ENCODE data around the gene RNF34.

The RNF34 gene

GRCh38 chr12:121392325-121392716 is 7.6 kb upstream of the RNF34 start:
- Histone ChIP-seq H3K27me3 (ENCODE audit: insufficient read depth, low read length, poor library complexity) (no peaks in the 10 kb centered on the region), H3K9ac (ENCODE audit: low read length) (no peak overlapping the region), H2AK5ac (ENCODE audit: low read length) (no peak overlapping the region), H3K4me1 (ENCODE audit: control insufficient read depth, low read depth, low read length) (no peaks in the 10 kb centered on the region), H3K4me3 (ENCODE audit: low read length) (no peak overlapping the region), H3K4me2 (ENCODE audit: low read length) (no peak overlapping the region), H3K23ac (ENCODE audit: low read length) (no peak overlapping the region), H3K56ac (ENCODE audit: low read length) (no peak overlapping the region), H2BK5ac (ENCODE audit: low read length) (no peak overlapping the region), H2BK120ac (ENCODE audit: low read depth, low read length) (no peak overlapping the region), H4K5ac (ENCODE audit: low read length) (no peak overlapping the region), H3K79me1 (ENCODE audit: low read length) (no peaks in the 10 kb centered on the region), H3K4ac (ENCODE audit: low read depth, low read length) (no peak overlapping the region), H3K27ac (ENCODE audit: low read depth, low read length) (no peak overlapping the region), H4K8ac (ENCODE audit: low read depth, low read length) (no peak overlapping the region), H3K18ac (ENCODE audit: low read length) (no peak overlapping the region), H3K36me3 (ENCODE audit: control insufficient read depth, insufficient read depth, low read length) (no peaks in the 10 kb centered on the region), H3K79me2 (ENCODE audit: control insufficient read depth, insufficient read depth, low read length) (no peaks in the 10 kb centered on the region), H2BK15ac (replicated peaks; ENCODE audit: low read depth) (no peak overlapping the region)
- no CpG with 5 or more reads among the region's 3 CpGs for WGBS (ENCODE audit: extremely low coverage, insufficient coverage, low lambda C conversion rate)
- no peak for DNase-seq

GRCh38 chr12:121397521-121397920 is 2.4 kb upstream of the RNF34 start:
- H3K27me3 ChIP-seq (ENCODE audit: insufficient read depth, low read length, poor library complexity): no peaks in the 10 kb centered on the region
- no peak overlapping the region for H3K18ac ChIP-seq (ENCODE audit: low read length)
- no peak overlapping the region for H3K9ac ChIP-seq (ENCODE audit: low read length)
- no peak overlapping the region for H2AK5ac ChIP-seq (ENCODE audit: low read length)
- H3K27ac ChIP-seq (ENCODE audit: low read depth, low read length): no peak overlapping the region
- H4K5ac ChIP-seq (ENCODE audit: low read length): no peak overlapping the region
- no peak overlapping the region for H4K8ac ChIP-seq (ENCODE audit: low read depth, low read length)
- H3K4ac ChIP-seq (ENCODE audit: low read depth, low read length): no peak overlapping the region
- WGBS (ENCODE audit: extremely low coverage, insufficient coverage, low lambda C conversion rate): no CpG with 5 or more reads among the region's 14 CpGs
- no peak overlapping the region for H3K4me3 ChIP-seq (ENCODE audit: low read length)
- H2BK15ac ChIP-seq (replicated peaks; ENCODE audit: low read depth): no peak overlapping the region
- DNase-seq: no peak
- no peaks in the 10 kb centered on the region for H3K36me3 ChIP-seq (ENCODE audit: control insufficient read depth, insufficient read depth, low read length)
- no peak overlapping the region for H2BK5ac ChIP-seq (ENCODE audit: low read length)
- H3K4me2 ChIP-seq (ENCODE audit: low read length): no peak overlapping the region
- H3K23ac ChIP-seq (ENCODE audit: low read length): no peak overlapping the region
- H3K79me1 ChIP-seq (ENCODE audit: low read length): peaks cover 2% of the 10 kb centered on the region
- H3K56ac ChIP-seq (ENCODE audit: low read length): no peak overlapping the region
- peaks cover 15% of the 10 kb centered on the region for H3K79me2 ChIP-seq (ENCODE audit: control insufficient read depth, insufficient read depth, low read length)
- no peak overlapping the region for H2BK120ac ChIP-seq (ENCODE audit: low read depth, low read length)
- no peaks in the 10 kb centered on the region for H3K4me1 ChIP-seq (ENCODE audit: control insufficient read depth, low read depth, low read length)

GRCh38 chr12:121398355-121398754 is 1.6 kb upstream of the RNF34 start:
- H3K36me3 ChIP-seq (ENCODE audit: control insufficient read depth, insufficient read depth, low read length): no peaks in the 10 kb centered on the region
- peaks cover 15% of the 10 kb centered on the region for H3K79me2 ChIP-seq (ENCODE audit: control insufficient read depth, insufficient read depth, low read length)
- H2BK5ac ChIP-seq (ENCODE audit: low read length): no peak overlapping the region
- H3K4me3 ChIP-seq (ENCODE audit: low read length): no peak overlapping the region
- no peak overlapping the region for H3K9ac ChIP-seq (ENCODE audit: low read length)
- no peak overlapping the region for H3K4me2 ChIP-seq (ENCODE audit: low read length)
- peaks cover 2% of the 10 kb centered on the region for H3K79me1 ChIP-seq (ENCODE audit: low read length)
- no peak for DNase-seq
- H3K4ac ChIP-seq (ENCODE audit: low read depth, low read length): no peak overlapping the region
- H4K8ac ChIP-seq (ENCODE audit: low read depth, low read length): no peak overlapping the region
- H3K18ac ChIP-seq (ENCODE audit: low read length): no peak overlapping the region
- H4K5ac ChIP-seq (ENCODE audit: low read length): no peak overlapping the region
- no peak overlapping the region for H2AK5ac ChIP-seq (ENCODE audit: low read length)
- H2BK15ac ChIP-seq (replicated peaks; ENCODE audit: low read depth): no peak overlapping the region
- H3K23ac ChIP-seq (ENCODE audit: low read length): no peak overlapping the region
- H3K4me1 ChIP-seq (ENCODE audit: control insufficient read depth, low read depth, low read length): no peaks in the 10 kb centered on the region
- no CpG with 5 or more reads among the region's 5 CpGs for WGBS (ENCODE audit: extremely low coverage, insufficient coverage, low lambda C conversion rate)
- no peak overlapping the region for H2BK120ac ChIP-seq (ENCODE audit: low read depth, low read length)
- H3K27me3 ChIP-seq (ENCODE audit: insufficient read depth, low read length, poor library complexity): no peaks in the 10 kb centered on the region
- no peak overlapping the region for H3K27ac ChIP-seq (ENCODE audit: low read depth, low read length)
- H3K56ac ChIP-seq (ENCODE audit: low read length): no peak overlapping the region

- Histone ChIP-seq H2BK5ac (ENCODE audit: low read length) (peak overlapping the region; percentile 67), H2BK120ac (ENCODE audit: low read depth, low read length) (no peak overlapping the region), H3K36me3 (ENCODE audit: control insufficient read depth, insufficient read depth, low read length) (no peaks in the 10 kb centered on the region), H3K4ac (ENCODE audit: low read depth, low read length) (peak overlapping the region; percentile 94), H3K79me2 (ENCODE audit: control insufficient read depth, insufficient read depth, low read length) (peaks cover 17% of the 10 kb centered on the region), H3K56ac (ENCODE audit: low read length) (peak overlapping the region; percentile 99), H4K5ac (ENCODE audit: low read length) (no peak overlapping the region), H3K9ac (ENCODE audit: low read length) (peak overlapping the region; percentile 99), H3K4me1 (ENCODE audit: control insufficient read depth, low read depth, low read length) (no peaks in the 10 kb centered on the region), H3K27me3 (ENCODE audit: insufficient read depth, low read length, poor library complexity) (no peaks in the 10 kb centered on the region), H2AK5ac (ENCODE audit: low read length) (no peak overlapping the region), H2BK15ac (replicated peaks; ENCODE audit: low read depth) (no peak overlapping the region), H3K79me1 (ENCODE audit: low read length) (peaks cover 5% of the 10 kb centered on the region), H3K18ac (ENCODE audit: low read length) (peak overlapping the region; percentile 62), H4K8ac (ENCODE audit: low read depth, low read length) (no peak overlapping the region), H3K23ac (ENCODE audit: low read length) (peak overlapping the region; percentile 97), H3K27ac (ENCODE audit: low read depth, low read length) (peak overlapping the region; percentile 58), H3K4me3 (ENCODE audit: low read length) (peak overlapping the region; percentile 93), H3K4me2 (ENCODE audit: low read length) (peak overlapping the region; percentile 28)
- WGBS (ENCODE audit: extremely low coverage, insufficient coverage, low lambda C conversion rate): no CpG with 5 or more reads among the region's 48 CpGs
- peak; percentile 73 for DNase-seq
Observed at GRCh38 chr12:121400332-121401139, 618 bp downstream of the RNF34 start.

- Histone ChIP-seq H3K4me1 (ENCODE audit: control insufficient read depth, low read depth, low read length) (no peaks in the 10 kb centered on the region), H3K4ac (ENCODE audit: low read depth, low read length) (no peak overlapping the region), H3K27ac (ENCODE audit: low read depth, low read length) (no peak overlapping the region), H4K5ac (ENCODE audit: low read length) (no peak overlapping the region), H3K18ac (ENCODE audit: low read length) (no peak overlapping the region), H3K4me2 (ENCODE audit: low read length) (no peak overlapping the region), H3K79me2 (ENCODE audit: control insufficient read depth, insufficient read depth, low read length) (peaks cover 17% of the 10 kb centered on the region), H2BK120ac (ENCODE audit: low read depth, low read length) (no peak overlapping the region), H2BK5ac (ENCODE audit: low read length) (no peak overlapping the region), H3K79me1 (ENCODE audit: low read length) (peaks cover 7% of the 10 kb centered on the region), H2BK15ac (replicated peaks; ENCODE audit: low read depth) (no peak overlapping the region), H3K27me3 (ENCODE audit: insufficient read depth, low read length, poor library complexity) (no peaks in the 10 kb centered on the region), H2AK5ac (ENCODE audit: low read length) (no peak overlapping the region), H3K23ac (ENCODE audit: low read length) (no peak overlapping the region), H3K9ac (ENCODE audit: low read length) (no peak overlapping the region), H3K4me3 (ENCODE audit: low read length) (no peak overlapping the region), H4K8ac (ENCODE audit: low read depth, low read length) (no peak overlapping the region), H3K56ac (ENCODE audit: low read length) (no peak overlapping the region), H3K36me3 (ENCODE audit: control insufficient read depth, insufficient read depth, low read length) (no peaks in the 10 kb centered on the region)
- DNase-seq: no peak
- no CpG with 5 or more reads among the region's 5 CpGs for WGBS (ENCODE audit: extremely low coverage, insufficient coverage, low lambda C conversion rate)
Observed at GRCh38 chr12:121403721-121404120, 3.8 kb downstream of the RNF34 start.

- Histone ChIP-seq H3K9ac (ENCODE audit: low read length) (no peak overlapping the region), H4K8ac (ENCODE audit: low read depth, low read length) (no peak overlapping the region), H2BK15ac (replicated peaks; ENCODE audit: low read depth) (no peak overlapping the region), H3K56ac (ENCODE audit: low read length) (no peak overlapping the region), H3K4ac (ENCODE audit: low read depth, low read length) (no peak overlapping the region), H3K4me2 (ENCODE audit: low read length) (no peak overlapping the region), H3K4me3 (ENCODE audit: low read length) (no peak overlapping the region), H2BK120ac (ENCODE audit: low read depth, low read length) (no peak overlapping the region), H3K27me3 (ENCODE audit: insufficient read depth, low read length, poor library complexity) (no peaks in the 10 kb centered on the region), H3K36me3 (ENCODE audit: control insufficient read depth, insufficient read depth, low read length) (no peaks in the 10 kb centered on the region), H3K27ac (ENCODE audit: low read depth, low read length) (no peak overlapping the region), H2AK5ac (ENCODE audit: low read length) (no peak overlapping the region), H3K79me2 (ENCODE audit: control insufficient read depth, insufficient read depth, low read length) (peaks cover 19% of the 10 kb centered on the region), H4K5ac (ENCODE audit: low read length) (no peak overlapping the region), H3K18ac (ENCODE audit: low read length) (no peak overlapping the region), H3K79me1 (ENCODE audit: low read length) (peaks cover 9% of the 10 kb centered on the region), H3K4me1 (ENCODE audit: control insufficient read depth, low read depth, low read length) (no peaks in the 10 kb centered on the region), H2BK5ac (ENCODE audit: low read length) (no peak overlapping the region), H3K23ac (ENCODE audit: low read length) (no peak overlapping the region)
- no CpG with 5 or more reads among the region's 1 CpG for WGBS (ENCODE audit: extremely low coverage, insufficient coverage, low lambda C conversion rate)
- no peak for DNase-seq
Observed at GRCh38 chr12:121404734-121405133, 4.8 kb downstream of the RNF34 start.
